Gastroesophageal sphincter (tissue), 3 donors: Measurements from ENCODE around the gene PARP8.

Source experiments
- POLR2AphosphoS5 ChIP-seq: sonication (generic); formaldehyde crosslinking; IDR thresholded peaks from one replicate; pipeline ENCODE4 v1.6.1; 2017; ENCODE audit warnings: antibody characterized with exemption
- TF ChIP-seq, protein P1 (sequence below), 4 experiments: fragments of 200-600 bp in 2 of 4; fragments of 450-650 bp in 2 of 4; sonication (generic) in 1 of 4; IDR thresholded peaks; one replicate each; pipeline ENCODE4 v1.5.1; 2017 to 2019; ENCODE audit warnings: antibody characterized with exemption in 4 of 4, mild to moderate bottlenecking in 2 of 4, moderate library complexity in 2 of 4

DNA sequence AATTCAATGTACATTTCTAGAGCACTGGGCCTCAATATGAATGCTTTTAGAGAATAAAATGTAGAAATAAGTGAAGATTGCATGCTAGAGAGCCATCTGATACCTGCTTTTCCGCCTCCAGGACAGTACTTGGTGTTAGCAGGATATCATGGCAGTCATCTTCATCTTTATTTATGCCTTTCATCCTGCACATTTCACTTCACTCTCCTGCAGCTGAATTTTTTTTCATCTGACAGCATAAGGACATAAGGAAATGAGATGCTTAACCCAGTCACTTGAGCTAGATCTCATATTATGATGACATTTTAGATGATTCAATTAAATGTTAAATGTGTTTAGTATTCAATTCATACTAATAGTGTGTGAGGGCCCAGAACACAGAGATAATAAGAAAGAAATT lies 162.6 kb downstream of the PARP8 start:
- TF ChIP-seq, protein P1, sequence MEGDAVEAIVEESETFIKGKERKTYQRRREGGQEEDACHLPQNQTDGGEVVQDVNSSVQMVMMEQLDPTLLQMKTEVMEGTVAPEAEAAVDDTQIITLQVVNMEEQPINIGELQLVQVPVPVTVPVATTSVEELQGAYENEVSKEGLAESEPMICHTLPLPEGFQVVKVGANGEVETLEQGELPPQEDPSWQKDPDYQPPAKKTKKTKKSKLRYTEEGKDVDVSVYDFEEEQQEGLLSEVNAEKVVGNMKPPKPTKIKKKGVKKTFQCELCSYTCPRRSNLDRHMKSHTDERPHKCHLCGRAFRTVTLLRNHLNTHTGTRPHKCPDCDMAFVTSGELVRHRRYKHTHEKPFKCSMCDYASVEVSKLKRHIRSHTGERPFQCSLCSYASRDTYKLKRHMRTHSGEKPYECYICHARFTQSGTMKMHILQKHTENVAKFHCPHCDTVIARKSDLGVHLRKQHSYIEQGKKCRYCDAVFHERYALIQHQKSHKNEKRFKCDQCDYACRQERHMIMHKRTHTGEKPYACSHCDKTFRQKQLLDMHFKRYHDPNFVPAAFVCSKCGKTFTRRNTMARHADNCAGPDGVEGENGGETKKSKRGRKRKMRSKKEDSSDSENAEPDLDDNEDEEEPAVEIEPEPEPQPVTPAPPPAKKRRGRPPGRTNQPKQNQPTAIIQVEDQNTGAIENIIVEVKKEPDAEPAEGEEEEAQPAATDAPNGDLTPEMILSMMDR (IDR thresholded peaks at IDR 0.05) = no peak
- TF ChIP-seq POLR2AphosphoS5 = no peak
